Activated CD4-positive, alpha-beta T cell treated with anti-CD3 and anti-CD28 coated beads, Interleukin-2, Interleukin-6, amounts not matched to agents 100 ng/mL and 50 ng/mL, durations not matched to agents 16 hours and 8 hours (primary cell): ENCODE results near the gene SLAIN1.

Experiments used
- DNase-seq: peaks from one replicate; pipeline ENCODE4 v3.0.0-alpha.2; 2020

Gene SLAIN1

GRCh38 chr13:77715233-77715891 is 17.9 kb downstream of the SLAIN1 start:
- peak; percentile 15 for DNase-seq

GRCh38 chr13:77716692-77717091 is 19.2 kb downstream of the SLAIN1 start:
- DNase-seq: no peak

- no peak for DNase-seq
These were observed 20.0 kb downstream of the SLAIN1 start for GRCh38 chr13:77717508-77717907.

- DNase-seq: no peak
These were observed 21.6 kb downstream of the SLAIN1 start for GRCh38 chr13:77719128-77719527.

- no peak for DNase-seq
These were observed 23.5 kb downstream of the SLAIN1 start for GRCh38 chr13:77720988-77721387.

- DNase-seq: peak; percentile 7
These were observed 26.6 kb downstream of the SLAIN1 start for GRCh38 chr13:77724092-77724491.

GRCh38 chr13:77725071-77725470 is 27.6 kb downstream of the SLAIN1 start:
- no peak for DNase-seq

- DNase-seq: no peak
These were observed 31.0 kb downstream of the SLAIN1 start for GRCh38 chr13:77728265-77729125.

- peak; percentile 82 for DNase-seq
These were observed 32.2 kb downstream of the SLAIN1 start for GRCh38 chr13:77729502-77730221.

GRCh38 chr13:77730572-77730971 is 33.1 kb downstream of the SLAIN1 start:
- no peak for DNase-seq

GRCh38 chr13:77732287-77732686 is 34.8 kb downstream of the SLAIN1 start:
- no peak for DNase-seq

- no peak for DNase-seq
These were observed 36.2 kb downstream of the SLAIN1 start for GRCh38 chr13:77733674-77734073.

GRCh38 chr13:77737583-77738200 is 40.2 kb downstream of the SLAIN1 start:
- peak; percentile 13 for DNase-seq

GRCh38 chr13:77740097-77740735 is 42.7 kb downstream of the SLAIN1 start:
- peak; percentile 3 for DNase-seq

- DNase-seq: no peak
These were observed 43.6 kb downstream of the SLAIN1 start for GRCh38 chr13:77740931-77741596.

GRCh38 chr13:77741597-77741972 is 44.1 kb downstream of the SLAIN1 start:
- no peak for DNase-seq

- DNase-seq: no peak
These were observed 45.3 kb downstream of the SLAIN1 start for GRCh38 chr13:77742801-77743200.

GRCh38 chr13:77745784-77746183 is 48.3 kb downstream of the SLAIN1 start:
- DNase-seq: no peak

GRCh38 chr13:77749344-77749880 is 51.9 kb downstream of the SLAIN1 start:
- no peak for DNase-seq

- peak; percentile 73 for DNase-seq
These were observed 54.3 kb downstream of the SLAIN1 start for GRCh38 chr13:77751513-77752456.
